ENCODE data around the gene FARP1.

GRCh38 chr13:98158172-98158899 lies 15.4 kb downstream of the FARP1 start:
- TF ChIP-seq CTCF (IDR thresholded peaks at IDR 0.05) (no peak), POLR2A (IDR thresholded peaks at IDR 0.05) (no peak)
